IMR-90 (cell line): ENCODE measurements around the gene NDUFB10. TPM values are rescaled to one million over a fixed set of nuclear protein-coding genes. Genes with fewer than 3 reads are reported as not detected.

Source experiments
- ATAC-seq: fragments of 200-7000 bp; cut with Tn5 transposase; 2 replicates; pipeline ENCODE4 v1.9.1; 2020; ENCODE audit warnings: low read depth, mild to moderate bottlenecking, moderate library complexity
- BruUV-seq: library from RNA; stranded (reverse); fragments of 400-500 nt; replicated peaks from 2 replicates; lab custom pipeline; 2021; lab: Mats Ljungman, UMichigan
- CTCF ChIA-PET: fragments of 300-600 bp; formaldehyde crosslinking; extraction: SDS; loops from one replicate; lab custom pipeline; 2021; ENCODE audit warnings: antibody characterized with exemption; lab: Yijun Ruan, JAX
- POLR2A ChIA-PET: fragments of 300-600 bp; sonication (Branson Sonifier 250); formaldehyde crosslinking; loops from one replicate; lab custom pipeline; 2022; ENCODE audit warnings: antibody characterized with exemption; ENCODE audit not compliant: unreplicated experiment; lab: Charles Lee
- DNase-seq: peaks from one replicate; pipeline ENCODE4 v3.0.0; 2013
- H2AFZ ChIP-seq: replicated peaks from 2 replicates; pipeline ENCODE3; 2013; ENCODE audit warnings: low read length, mild to moderate bottlenecking; ENCODE audit not compliant: poor library complexity
- H2AK5ac ChIP-seq: 2 replicates; pipeline ENCODE4 v1.6.1; 2013; ENCODE audit warnings: low read depth, low read length, inconsistent platforms
- H2AK9ac ChIP-seq: replicated peaks from 2 replicates; pipeline ENCODE3; 2013; ENCODE audit warnings: mild to moderate bottlenecking, low read depth, low read length, moderate library complexity; ENCODE audit not compliant: poor library complexity
- H2BK120ac ChIP-seq: 2 replicates; pipeline ENCODE4 v1.6.1; 2013; ENCODE audit warnings: low read depth, low read length, inconsistent platforms
- H2BK15ac ChIP-seq: 3 replicates; pipeline ENCODE4 v1.6.1; 2013; ENCODE audit warnings: low read depth, low read length, inconsistent platforms
- H2BK20ac ChIP-seq: 2 replicates; pipeline ENCODE4 v1.6.1; 2013; ENCODE audit warnings: low read depth, mild to moderate bottlenecking, inconsistent platforms, low read length, moderate library complexity
- H2BK5ac ChIP-seq: 2 replicates; pipeline ENCODE4 v1.6.1; 2013; ENCODE audit warnings: mild to moderate bottlenecking, low read depth, low read length, inconsistent platforms; ENCODE audit not compliant: poor library complexity, severe bottlenecking
- H3K14ac ChIP-seq: replicated peaks from 2 replicates; pipeline ENCODE4 v1.6.1; 2013; ENCODE audit warnings: low read depth, low read length, inconsistent platforms
- H3K18ac ChIP-seq: 2 replicates; pipeline ENCODE4 v1.6.1; 2013; ENCODE audit warnings: low read depth, low read length, control low read depth
- H3K23ac ChIP-seq: 2 replicates; pipeline ENCODE4 v1.6.1; 2013; ENCODE audit warnings: low read depth, low read length, inconsistent platforms
- H3K27ac ChIP-seq: 2 replicates; pipeline ENCODE4 v1.5.1; 2013; ENCODE audit warnings: mild to moderate bottlenecking, control low read depth, low read length; ENCODE audit not compliant: insufficient read depth
- H3K27me3 ChIP-seq: 2 replicates; pipeline ENCODE4 v1.6.1; 2013; ENCODE audit warnings: low read length; ENCODE audit not compliant: control insufficient read depth, insufficient read depth
- H3K36me3 ChIP-seq: 2 replicates; pipeline ENCODE4 v1.6.1; 2013; ENCODE audit warnings: low read length, mixed read lengths; ENCODE audit not compliant: control insufficient read depth, insufficient read depth
- H3K4ac ChIP-seq: 2 replicates; pipeline ENCODE4 v1.6.1; 2013; ENCODE audit warnings: low read depth, low read length, inconsistent platforms
- H3K4me1 ChIP-seq: 2 replicates; pipeline ENCODE4 v1.6.1; 2013; ENCODE audit warnings: low read length, mixed read lengths; ENCODE audit not compliant: control insufficient read depth, insufficient read depth
- H3K4me2 ChIP-seq: 2 replicates; pipeline ENCODE4 v1.6.1; 2013; ENCODE audit warnings: low read depth, mild to moderate bottlenecking, control low read depth, low read length, moderate library complexity
- H3K4me3 ChIP-seq: 2 replicates; pipeline ENCODE4 v1.5.1; 2013; ENCODE audit warnings: low read depth, mild to moderate bottlenecking, control low read depth, low read length, moderate library complexity; ENCODE audit not compliant: insufficient read depth
- H3K56ac ChIP-seq: 2 replicates; pipeline ENCODE4 v1.6.1; 2013; ENCODE audit warnings: low read length, inconsistent platforms; ENCODE audit not compliant: insufficient read depth; ENCODE audit errors: extremely low read depth
- H3K79me1 ChIP-seq, 2 experiments: 2 replicates each; pipeline ENCODE4 v1.6.1; 2013; ENCODE audit warnings: low read length in 2 of 2, inconsistent platforms in 1 of 2, low read depth in 1 of 2
- H3K9ac ChIP-seq: 2 replicates; pipeline ENCODE4 v1.6.1; 2013; ENCODE audit warnings: low read depth, low read length, control low read depth
- H3K9me1 ChIP-seq: 2 replicates; pipeline ENCODE4 v1.6.1; 2013; ENCODE audit warnings: low read length, inconsistent platforms; ENCODE audit not compliant: insufficient read depth
- H3K9me3 ChIP-seq: 2 replicates; pipeline ENCODE4 v1.6.1; 2013; ENCODE audit warnings: low read length; ENCODE audit not compliant: control insufficient read depth, insufficient read depth
- H4K20me1 ChIP-seq: 2 replicates; pipeline ENCODE4 v1.6.1; 2013; ENCODE audit warnings: low read length, inconsistent platforms; ENCODE audit not compliant: insufficient read depth
- H4K5ac ChIP-seq: 2 replicates; pipeline ENCODE4 v1.6.1; 2013; ENCODE audit warnings: mild to moderate bottlenecking, low read depth, low read length, control low read depth
- H4K8ac ChIP-seq, 2 experiments: 2 replicates each; pipeline ENCODE4 v1.6.1; 2013; ENCODE audit warnings: low read depth in 2 of 2, low read length in 2 of 2, control low read depth in 1 of 2, inconsistent platforms in 1 of 2
- H4K91ac ChIP-seq: 2 replicates; pipeline ENCODE4 v1.6.1; 2013; ENCODE audit warnings: low read depth, low read length, inconsistent platforms; ENCODE audit not compliant: insufficient read depth
- MAFK ChIP-seq: IDR thresholded peaks from 2 replicates; pipeline ENCODE4 v1.6.1; 2012; ENCODE audit warnings: low read depth, low read length, improper control_type of control experiment
- WGBS, 2 experiments: methylation state at CpG; one replicate each; pipeline versions ENCODE4 v1.1.5 to v1.1.7; 2013; ENCODE audit warnings: missing lambda C conversion rate in 2 of 2; ENCODE audit not compliant: insufficient read length in 1 of 2; ENCODE audit errors: extremely low coverage in 2 of 2; 5-methylcytosine and 5-hydroxymethylcytosine counted together
- dilution Hi-C: fragments of 300-500 bp; cut with HindIII; formaldehyde crosslinking; loops from one replicate; pipeline ENCODE4 v1.14.3; 2018; ENCODE audit warnings: low sequenced_read_pairs; ENCODE audit not compliant: unreplicated experiment
- in situ Hi-C: fragments of 300-500 bp; cut with MboI; formaldehyde crosslinking; loops from 3 replicates; pipeline ENCODE4 v1.14.3; 2019; ENCODE audit warnings: low sequenced_read_pairs, inconsistent platforms, mixed read lengths
- intact Hi-C: fragments of 100-400 bp; cut with micrococcal nuclease; formaldehyde crosslinking; loops from 2 replicates; pipeline ENCODE4 v1.10.0; 2022
- polyA plus RNA-seq, 3 experiments: library from polyadenylated mRNA; depleted of rRNA; stranded (reverse); fragments of >200 nt; gene quantifications; 2 replicates each; pipeline ENCODE4 v1.2.3, GENCODE V29; 2012; ENCODE audit warnings: low replicate concordance in 1 of 3
- total RNA-seq: library from RNA; depleted of rRNA; stranded (reverse); fragments of >200 nt; gene quantifications from 2 replicates; pipeline ENCODE4 v1.2.3, GENCODE V29; 2012

NDUFB10 gene
- total and polyA plus RNA-seq, 2 of the 4 experiments (the other 2 are of a cell fraction), result 189 to 220 TPM

DNA sequence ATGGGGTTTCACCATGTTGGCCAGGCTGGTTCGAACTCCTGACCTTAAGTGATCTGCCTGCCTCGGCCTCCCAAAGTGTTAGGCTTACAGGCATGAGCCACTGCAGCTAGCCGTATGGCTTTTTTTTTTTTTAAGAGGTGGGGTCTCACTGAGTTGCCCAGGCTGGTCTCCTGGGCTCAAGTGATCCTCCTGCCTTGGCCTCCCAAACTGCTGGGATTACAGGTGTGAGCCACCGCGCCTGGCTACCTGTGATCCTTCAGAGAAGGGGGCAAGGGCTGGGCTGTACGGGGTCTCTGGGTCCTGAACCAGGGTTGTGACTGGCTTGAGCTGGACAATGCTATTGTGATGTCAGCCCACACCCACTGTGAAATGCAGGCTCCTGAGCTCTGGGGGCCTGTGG, 7.1 kb downstream of the NDUFB10 start, which contains the start of gene RNF151:
Gene RNF151, plus strand, starts transcription at position 397 of the 400 bp plus-strand sequence. CDS start 26 bp downstream, outside the sequence.
- no peak for ATAC-seq
- Histone ChIP-seq H4K20me1 (peaks cover 32% of the 10 kb centered on the region), H2BK120ac (no peak within 1 kb of the TSS), H2AK9ac (peak within 1 kb of the TSS; percentile 44), H3K9me1 (peaks cover 3% of the 10 kb centered on the region; the same call in 1 of the 2 replicates), H3K79me1 (peaks cover 9 to 46% of the 10 kb centered on the region in 2 experiments), H3K9ac (peak within 1 kb of the TSS; percentile 93), H4K91ac (no peak within 1 kb of the TSS), H3K4ac (peak within 1 kb of the TSS; percentile 95; the same call in 1 of the 2 replicates), H3K4me2 (peak within 1 kb of the TSS; percentile 100), H3K56ac (no peak within 1 kb of the TSS), H2AFZ (peak within 1 kb of the TSS; percentile 6), H3K27me3 (no peaks in the 10 kb centered on the region), H3K23ac (no peak within 1 kb of the TSS), H4K8ac (peak within 1 kb of the TSS; percentile 73 to 90; a peak in 2 of 4 replicates), H3K18ac (no peak within 1 kb of the TSS), H4K5ac (no peak within 1 kb of the TSS), H2AK5ac (no peak within 1 kb of the TSS), H3K27ac (peak within 1 kb of the TSS; percentile 92), H3K36me3 (peaks cover 22% of the 10 kb centered on the region), H2BK5ac (no peak within 1 kb of the TSS), H3K9me3 (no peaks in the 10 kb centered on the region), H2BK15ac (no peak within 1 kb of the TSS), H3K14ac (no peak within 1 kb of the TSS), H2BK20ac (no peak within 1 kb of the TSS), H3K4me3 (peak within 1 kb of the TSS; percentile 87), H3K4me1 (peaks cover 10% of the 10 kb centered on the region)
- DNase-seq, result no peak
- CTCF ChIA-PET, result no interaction called here
- BruUV-seq, result no TSS peak
- WGBS, 2 experiments, result 100% methylated on average over 2 of the region's 6 CpGs; no CpG with 5 or more reads in 1 of the 2 experiments
- intact Hi-C loops (no loop called here), dilution Hi-C loops (no loop called here), in situ Hi-C loops (no loop called here)
- POLR2A ChIA-PET, result no interaction called here
- TF ChIP-seq MAFK, result no peak
